ENCODE data around the gene ALDH1B1.

Gene ALDH1B1

DNA sequence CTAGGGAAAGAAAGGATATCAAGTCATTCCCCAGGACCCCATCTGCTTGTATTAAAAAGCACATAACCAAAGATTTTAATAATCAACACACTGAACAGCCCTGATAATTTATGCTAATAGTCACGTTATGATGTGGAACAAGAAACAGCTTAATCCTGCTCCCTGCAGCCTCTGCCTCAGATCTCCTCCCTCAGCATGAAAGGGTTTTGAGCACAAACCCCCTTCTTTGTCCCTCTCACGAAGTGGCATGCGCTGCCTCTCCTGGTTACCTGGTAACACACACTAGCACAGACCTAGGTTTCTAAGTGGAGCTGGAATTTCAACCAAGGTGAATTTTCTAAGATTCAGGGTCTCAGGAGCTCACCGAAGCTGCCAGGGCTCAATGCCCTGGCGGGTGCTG lies 26.7 kb downstream of the ALDH1B1 start:
- no peak for DNase-seq (ENCODE audit: low read depth, low spot score)
- TF ChIP-seq, protein P1, sequence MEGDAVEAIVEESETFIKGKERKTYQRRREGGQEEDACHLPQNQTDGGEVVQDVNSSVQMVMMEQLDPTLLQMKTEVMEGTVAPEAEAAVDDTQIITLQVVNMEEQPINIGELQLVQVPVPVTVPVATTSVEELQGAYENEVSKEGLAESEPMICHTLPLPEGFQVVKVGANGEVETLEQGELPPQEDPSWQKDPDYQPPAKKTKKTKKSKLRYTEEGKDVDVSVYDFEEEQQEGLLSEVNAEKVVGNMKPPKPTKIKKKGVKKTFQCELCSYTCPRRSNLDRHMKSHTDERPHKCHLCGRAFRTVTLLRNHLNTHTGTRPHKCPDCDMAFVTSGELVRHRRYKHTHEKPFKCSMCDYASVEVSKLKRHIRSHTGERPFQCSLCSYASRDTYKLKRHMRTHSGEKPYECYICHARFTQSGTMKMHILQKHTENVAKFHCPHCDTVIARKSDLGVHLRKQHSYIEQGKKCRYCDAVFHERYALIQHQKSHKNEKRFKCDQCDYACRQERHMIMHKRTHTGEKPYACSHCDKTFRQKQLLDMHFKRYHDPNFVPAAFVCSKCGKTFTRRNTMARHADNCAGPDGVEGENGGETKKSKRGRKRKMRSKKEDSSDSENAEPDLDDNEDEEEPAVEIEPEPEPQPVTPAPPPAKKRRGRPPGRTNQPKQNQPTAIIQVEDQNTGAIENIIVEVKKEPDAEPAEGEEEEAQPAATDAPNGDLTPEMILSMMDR (IDR thresholded peaks at IDR 0.05; ENCODE audit: insufficient read depth, low read length, missing control alignments), result no peak
- POLR2A ChIA-PET, result no interaction called here
- CTCF ChIA-PET, result interaction anchor here (0.8 to 2.9 kb wide), 3 partner anchors 11 to 18 kb away, joined by 3 to 20 read pairs (median 4); no protein-coding TSS in a partner anchor
- no peak overlapping the region for H3K4me3 ChIP-seq (ENCODE audit: low read depth, low read length)

- CTCF ChIA-PET, result interaction anchor here (2.9 kb wide), 1 partner anchor 10 kb away, joined by 20 read pairs; no protein-coding TSS in a partner anchor
- no peak overlapping the region for H3K4me3 ChIP-seq (ENCODE audit: low read depth, low read length)
- POLR2A ChIA-PET, result no interaction called here
- TF ChIP-seq, protein P1 (IDR thresholded peaks at IDR 0.05; ENCODE audit: insufficient read depth, low read length, missing control alignments), result no peak
- DNase-seq (ENCODE audit: low read depth, low spot score), result no peak
Measured at GRCh38 chr9:38421498-38422211, 29.2 kb downstream of the ALDH1B1 start.

DNA sequence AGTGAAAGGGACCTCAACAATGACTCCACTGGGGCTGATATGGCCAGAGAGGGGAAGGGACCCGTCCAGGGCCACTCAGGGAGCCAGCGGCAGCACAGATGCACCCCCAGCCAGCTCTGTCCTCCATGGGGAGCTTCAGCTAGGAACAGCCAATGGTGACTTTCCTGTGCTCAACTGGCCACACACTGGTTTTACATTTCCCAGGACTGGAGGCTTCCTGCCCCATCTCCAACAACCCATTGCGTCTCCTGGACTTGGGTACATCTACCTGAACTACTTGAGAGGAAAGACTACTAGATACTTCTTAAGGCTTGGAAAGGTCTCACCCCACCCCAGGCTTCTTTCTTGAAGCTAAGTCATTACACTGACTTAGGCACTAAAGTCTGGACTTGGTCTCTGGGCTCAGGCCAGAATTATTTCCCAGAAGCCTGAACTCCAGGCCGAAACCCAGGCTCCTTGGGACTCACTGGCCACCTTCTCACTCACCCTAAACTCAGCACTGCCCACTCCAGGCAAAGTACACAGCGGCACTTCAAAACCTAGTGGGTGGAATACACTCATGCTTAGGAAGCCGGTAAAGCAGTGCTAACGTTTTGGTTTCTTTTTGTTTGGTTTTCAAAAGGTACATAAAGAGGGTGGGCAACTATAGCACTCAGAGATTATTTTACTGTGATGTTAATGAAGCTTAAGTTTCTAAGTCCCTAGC lies 30.2 kb downstream of the ALDH1B1 start:
- CTCF ChIA-PET, result interaction anchor here (1.1 kb wide), 1 partner anchor 9 kb away, joined by 7 read pairs; no protein-coding TSS in a partner anchor
- DNase-seq (ENCODE audit: low read depth, low spot score), result no peak
- TF ChIP-seq, protein P1 (IDR thresholded peaks at IDR 0.05; ENCODE audit: insufficient read depth, low read length, missing control alignments), result no peak
- no peak overlapping the region for H3K4me3 ChIP-seq (ENCODE audit: low read depth, low read length)
- POLR2A ChIA-PET, result no interaction called here

DNA sequence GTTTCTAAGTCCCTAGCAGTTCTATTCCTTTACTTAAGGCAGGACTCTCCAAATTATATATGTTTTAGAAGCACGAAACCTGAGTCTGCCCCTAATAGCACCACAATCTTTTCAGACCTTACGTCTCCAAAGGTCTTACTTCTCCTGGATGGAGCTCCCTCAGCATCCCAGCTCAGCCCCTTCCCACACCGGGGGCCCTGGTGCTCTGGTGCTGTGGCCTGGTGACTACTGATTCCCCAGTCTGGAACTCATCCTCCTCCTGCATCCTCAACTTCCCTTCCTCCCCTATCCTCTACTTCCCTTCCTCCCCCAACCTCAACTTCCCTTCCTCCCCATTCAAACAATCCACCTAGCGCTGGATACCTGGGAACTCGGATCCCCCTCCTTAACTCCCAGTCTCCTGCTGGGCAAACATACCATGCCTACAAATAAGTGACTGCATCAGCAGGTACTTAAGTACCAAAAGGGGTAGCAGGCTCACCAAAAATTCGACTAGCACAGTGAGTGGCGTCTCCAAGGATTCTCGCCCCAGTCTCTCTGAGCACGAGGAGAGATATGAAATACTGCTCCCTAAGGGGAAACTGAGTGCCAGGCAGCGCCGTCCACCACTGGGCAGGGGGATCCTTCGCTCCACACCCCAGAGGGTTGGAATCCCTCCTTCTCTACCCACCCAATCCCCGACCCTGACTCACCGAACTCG lies 30.9 kb downstream of the ALDH1B1 start:
- DNase-seq (ENCODE audit: low read depth, low spot score), result no peak
- TF ChIP-seq, protein P1 (IDR thresholded peaks at IDR 0.05; ENCODE audit: insufficient read depth, low read length, missing control alignments), result no peak
- no peak overlapping the region for H3K4me3 ChIP-seq (ENCODE audit: low read depth, low read length)
- ChIA-PET POLR2A (no interaction called here), CTCF (interaction anchor here (1.1 kb wide), 1 partner anchor 9 kb away, joined by 7 read pairs; no protein-coding TSS in a partner anchor)

DNA sequence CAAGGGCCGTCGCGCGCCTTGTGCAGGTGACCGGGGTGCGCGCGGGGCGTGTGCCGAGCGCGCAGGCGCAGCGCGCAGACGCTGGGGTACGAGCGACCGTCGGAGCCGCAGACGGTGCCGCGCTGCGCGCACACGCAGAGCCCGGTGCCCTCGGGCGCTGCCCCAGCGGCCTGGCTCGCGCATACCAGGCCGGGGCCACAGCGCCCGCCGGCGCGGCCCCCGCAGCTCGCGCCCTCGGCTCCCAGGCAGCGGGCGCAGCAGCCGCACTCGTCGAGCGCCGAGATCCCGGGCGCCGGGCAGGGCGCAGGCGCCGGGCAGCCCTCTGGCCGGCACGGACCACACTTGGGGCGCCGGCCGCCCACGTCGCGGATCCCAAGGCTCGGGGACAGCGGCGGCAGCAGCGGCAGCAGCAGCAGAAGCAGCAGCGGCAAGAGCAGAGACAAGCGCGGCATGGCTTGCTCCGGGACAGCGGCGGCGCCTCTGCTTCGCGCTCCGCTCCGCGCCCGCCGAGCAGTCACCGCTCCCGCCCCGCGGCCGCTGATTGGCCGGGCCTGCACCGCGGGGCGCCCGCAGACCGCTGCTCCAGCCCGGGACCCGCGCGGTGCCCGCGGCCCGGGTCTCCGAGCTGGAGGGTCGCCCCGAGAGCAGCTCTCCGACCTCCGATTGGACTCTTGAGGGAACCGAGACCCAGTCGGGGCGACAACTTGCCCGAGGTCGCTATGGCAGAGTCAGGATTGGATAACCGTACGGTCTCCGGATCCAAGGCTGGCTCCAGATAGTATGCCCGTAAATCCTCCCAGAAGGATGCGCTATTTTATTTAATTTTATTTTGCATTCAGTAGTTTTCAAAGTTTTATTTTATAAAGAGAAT lies 31.7 kb downstream of the ALDH1B1 start, which contains the start of gene IGFBPL1:
TSS of gene IGFBPL1 (minus strand) at position 482 of the 871 bp plus-strand sequence. CDS start at position 452, 30 bp downstream.
- H3K4me3 ChIP-seq (ENCODE audit: low read depth, low read length), result peak within 1 kb of the TSS; percentile 41
- ChIA-PET POLR2A (no interaction called here), CTCF (interaction anchor here (0.9 kb wide), 1 partner anchor 10 kb away, joined by 4 read pairs; no protein-coding TSS in a partner anchor)
- no peak for DNase-seq (ENCODE audit: low read depth, low spot score)
- TF ChIP-seq, protein P1 (IDR thresholded peaks at IDR 0.05; ENCODE audit: insufficient read depth, low read length, missing control alignments), result no peak

Measured in AG04449 (cell line).